Activated T-helper 2 cell treated with anti-CD3 and anti-CD28 coated beads, Interferon-gamma antibody, Interleukin-2, Interleukin-4, amounts not matched to agents 10 μg/mL and 5 μg/mL and 100 μg/mL, durations not matched to agents 14 hours and 24 hours and 36 hours (primary cell): ENCODE results near the gene SNX13. TPM values are rescaled to one million over a fixed set of nuclear protein-coding genes. Genes with fewer than 3 reads are reported as not detected.

ENCODE experiments used
- DNase-seq: peaks from one replicate; pipeline ENCODE4 v3.0.0; 2021; ENCODE audit warnings: low spot score
- H3K27ac Mint-ChIP-seq: one replicate; pipeline ENCODE4 v1.8.0; 2021; ENCODE audit warnings: mixed read lengths
- H3K27me3 Mint-ChIP-seq: one replicate; pipeline ENCODE4 v1.8.0; 2021; ENCODE audit warnings: low read depth, mixed read lengths
- H3K36me3 Mint-ChIP-seq: one replicate; pipeline ENCODE4 v1.8.0; 2021; ENCODE audit warnings: low read depth, mixed read lengths
- H3K4me1 Mint-ChIP-seq: one replicate; pipeline ENCODE4 v1.8.0; 2021; ENCODE audit warnings: low read depth, mixed read lengths
- H3K4me3 Mint-ChIP-seq: one replicate; pipeline ENCODE4 v1.8.0; 2021; ENCODE audit warnings: low read depth, mild to moderate bottlenecking, moderate library complexity, mixed read lengths
- H3K9me3 Mint-ChIP-seq: one replicate; pipeline ENCODE4 v1.8.0; 2021; ENCODE audit warnings: mixed read lengths
- intact Hi-C: fragments of 100-400 bp; cut with micrococcal nuclease; formaldehyde crosslinking; loops from one replicate; pipeline ENCODE4 v1.15.1; 2023
- total RNA-seq: library from RNA; stranded (reverse); gene quantifications from 2 replicates; pipeline ENCODE4 v1.2.3, GENCODE V29; 2022

SNX13 gene
- total RNA-seq, 1 donor from 2014 or later: 21.9 TPM

GRCh38 chr7:17849504-17849903 is 90.8 kb downstream of the SNX13 start:
- intact Hi-C loops: no loop called here
- peaks cover 11% of the 10 kb centered on the region for H3K9me3 Mint-ChIP-seq
- H3K27ac Mint-ChIP-seq: no peak overlapping the region
- DNase-seq: no peak
- H3K36me3 Mint-ChIP-seq: peaks cover 49% of the 10 kb centered on the region
- H3K27me3 Mint-ChIP-seq: no peaks in the 10 kb centered on the region
- H3K4me3 Mint-ChIP-seq: no peak overlapping the region
- peaks cover 32% of the 10 kb centered on the region for H3K4me1 Mint-ChIP-seq

- Mint-ChIP-seq H3K27ac (no peak overlapping the region), H3K36me3 (peaks cover 57% of the 10 kb centered on the region), H3K27me3 (no peaks in the 10 kb centered on the region), H3K4me3 (no peak overlapping the region), H3K4me1 (peaks cover 38% of the 10 kb centered on the region), H3K9me3 (peaks cover 11% of the 10 kb centered on the region)
- no peak for DNase-seq
- intact Hi-C loops: no loop called here
Measured at GRCh38 chr7:17848516-17848915, 91.8 kb downstream of the SNX13 start.

- no peak overlapping the region for H3K27ac Mint-ChIP-seq
- peaks cover 49% of the 10 kb centered on the region for H3K36me3 Mint-ChIP-seq
- H3K9me3 Mint-ChIP-seq: peaks cover 11% of the 10 kb centered on the region
- no peak overlapping the region for H3K4me3 Mint-ChIP-seq
- intact Hi-C loops: no loop called here
- peaks cover 37% of the 10 kb centered on the region for H3K4me1 Mint-ChIP-seq
- H3K27me3 Mint-ChIP-seq: no peaks in the 10 kb centered on the region
- DNase-seq: no peak
Measured at GRCh38 chr7:17846935-17847334, 93.4 kb downstream of the SNX13 start.

- intact Hi-C loops: loop anchor here (1.0 kb wide), 1 partner anchor 10 kb away; no protein-coding TSS in a partner anchor
- no peaks in the 10 kb centered on the region for H3K27me3 Mint-ChIP-seq
- no peak for DNase-seq
- H3K4me3 Mint-ChIP-seq: no peak overlapping the region
- peaks cover 42% of the 10 kb centered on the region for H3K4me1 Mint-ChIP-seq
- H3K9me3 Mint-ChIP-seq: peaks cover 12% of the 10 kb centered on the region
- H3K36me3 Mint-ChIP-seq: peaks cover 49% of the 10 kb centered on the region
- H3K27ac Mint-ChIP-seq: peak overlapping the region; percentile 1
Measured at GRCh38 chr7:17845197-17845547, 95.1 kb downstream of the SNX13 start.

GRCh38 chr7:17844514-17845196 is 95.6 kb downstream of the SNX13 start:
- H3K4me3 Mint-ChIP-seq: no peak overlapping the region
- H3K27ac Mint-ChIP-seq: no peak overlapping the region
- intact Hi-C loops: loop anchor here (1.0 to 5.0 kb wide), 2 partner anchors 11 to 108 kb away; no protein-coding TSS in a partner anchor
- peaks cover 12% of the 10 kb centered on the region for H3K9me3 Mint-ChIP-seq
- H3K36me3 Mint-ChIP-seq: peaks cover 52% of the 10 kb centered on the region
- H3K27me3 Mint-ChIP-seq: no peaks in the 10 kb centered on the region
- no peak for DNase-seq
- peaks cover 41% of the 10 kb centered on the region for H3K4me1 Mint-ChIP-seq

GRCh38 chr7:17844022-17844421 is 96.3 kb downstream of the SNX13 start:
- Mint-ChIP-seq H3K27me3 (no peaks in the 10 kb centered on the region), H3K36me3 (peaks cover 50% of the 10 kb centered on the region), H3K4me1 (peaks cover 37% of the 10 kb centered on the region), H3K9me3 (peaks cover 12% of the 10 kb centered on the region), H3K4me3 (no peak overlapping the region), H3K27ac (no peak overlapping the region)
- intact Hi-C loops: loop anchor here (5.0 kb wide), 1 partner anchor 108 kb away; no protein-coding TSS in a partner anchor
- DNase-seq: no peak

- no peaks in the 10 kb centered on the region for H3K27me3 Mint-ChIP-seq
- intact Hi-C loops: loop anchor here (5.0 kb wide), 1 partner anchor 109 kb away; no protein-coding TSS in a partner anchor
- H3K4me3 Mint-ChIP-seq: no peak overlapping the region
- DNase-seq: no peak
- H3K36me3 Mint-ChIP-seq: peaks cover 48% of the 10 kb centered on the region
- peaks cover 36% of the 10 kb centered on the region for H3K4me1 Mint-ChIP-seq
- no peak overlapping the region for H3K27ac Mint-ChIP-seq
- peaks cover 12% of the 10 kb centered on the region for H3K9me3 Mint-ChIP-seq
Measured at GRCh38 chr7:17843041-17843440, 97.3 kb downstream of the SNX13 start.

- Mint-ChIP-seq H3K4me1 (peaks cover 3% of the 10 kb centered on the region), H3K27ac (no peak overlapping the region), H3K36me3 (peaks cover 13% of the 10 kb centered on the region), H3K4me3 (no peak overlapping the region), H3K9me3 (no peaks in the 10 kb centered on the region), H3K27me3 (no peaks in the 10 kb centered on the region)
- intact Hi-C loops: no loop called here
- DNase-seq: no peak
Measured at GRCh38 chr7:17832820-17833355, 107.4 kb downstream of the SNX13 start.

- Mint-ChIP-seq H3K4me1 (peaks cover 3% of the 10 kb centered on the region), H3K36me3 (peaks cover 13% of the 10 kb centered on the region), H3K27me3 (no peaks in the 10 kb centered on the region), H3K4me3 (no peak overlapping the region), H3K27ac (no peak overlapping the region), H3K9me3 (no peaks in the 10 kb centered on the region)
- DNase-seq: no peak
- intact Hi-C loops: no loop called here
Measured at GRCh38 chr7:17832242-17832641, 108.1 kb downstream of the SNX13 start.

GRCh38 chr7:17830206-17830605 is 110.1 kb downstream of the SNX13 start:
- Mint-ChIP-seq H3K27me3 (no peaks in the 10 kb centered on the region), H3K4me1 (peaks cover 3% of the 10 kb centered on the region), H3K4me3 (no peak overlapping the region), H3K27ac (no peak overlapping the region), H3K36me3 (peaks cover 15% of the 10 kb centered on the region), H3K9me3 (no peaks in the 10 kb centered on the region)
- no peak for DNase-seq
- intact Hi-C loops: no loop called here

- Mint-ChIP-seq H3K27me3 (no peaks in the 10 kb centered on the region), H3K9me3 (no peaks in the 10 kb centered on the region), H3K27ac (no peak overlapping the region), H3K4me1 (peaks cover 3% of the 10 kb centered on the region), H3K4me3 (no peak overlapping the region), H3K36me3 (peaks cover 16% of the 10 kb centered on the region)
- no peak for DNase-seq
- intact Hi-C loops: no loop called here
Measured at GRCh38 chr7:17829001-17829400, 111.3 kb downstream of the SNX13 start.

- Mint-ChIP-seq H3K27ac (no peak overlapping the region), H3K4me1 (no peaks in the 10 kb centered on the region), H3K27me3 (no peaks in the 10 kb centered on the region), H3K9me3 (no peaks in the 10 kb centered on the region), H3K4me3 (no peak overlapping the region), H3K36me3 (peaks cover 22% of the 10 kb centered on the region)
- intact Hi-C loops: no loop called here
- DNase-seq: no peak
Measured at GRCh38 chr7:17822547-17823173, 117.6 kb downstream of the SNX13 start.

GRCh38 chr7:17816903-17817302 is 123.4 kb downstream of the SNX13 start:
- no peak overlapping the region for H3K27ac Mint-ChIP-seq
- H3K27me3 Mint-ChIP-seq: no peaks in the 10 kb centered on the region
- intact Hi-C loops: no loop called here
- H3K4me3 Mint-ChIP-seq: no peak overlapping the region
- no peaks in the 10 kb centered on the region for H3K4me1 Mint-ChIP-seq
- H3K9me3 Mint-ChIP-seq: peaks cover 5% of the 10 kb centered on the region
- peaks cover 20% of the 10 kb centered on the region for H3K36me3 Mint-ChIP-seq
- no peak for DNase-seq
